GM12873 (cell line): ENCODE data around the gene ZNF280A.

Experiments used
- CTCF ChIP-seq: IDR thresholded peaks from 2 replicates; pipeline ENCODE4 v1.5.1; 2012; ENCODE audit warnings: low read depth, mild to moderate bottlenecking, moderate library complexity, low read length, control low read depth; ENCODE audit not compliant: insufficient read depth; ENCODE audit errors: missing control alignments

ZNF280A gene

GRCh38 chr22:22516992-22517391 is 3.1 kb downstream of the ZNF280A start:
- no peak for TF ChIP-seq CTCF

- no peak for TF ChIP-seq CTCF
Observed at GRCh38 chr22:22515890-22516289, 4.2 kb downstream of the ZNF280A start.

GRCh38 chr22:22513619-22514018 is 6.5 kb downstream of the ZNF280A start:
- no peak for TF ChIP-seq CTCF

- no peak for TF ChIP-seq CTCF
Observed at GRCh38 chr22:22512951-22513350, 7.1 kb downstream of the ZNF280A start.

GRCh38 chr22:22508274-22509176 is 11.5 kb downstream of the ZNF280A start, which contains the start of gene ZNF280B:
Gene ZNF280B, minus strand, starts transcription at chr22:22508742. Its CDS starts 19,344 bp downstream, at chr22:22489398.
- TF ChIP-seq CTCF = peak; percentile 65

GRCh38 chr22:22507743-22508273 is 12.3 kb downstream of the ZNF280A start:
- TF ChIP-seq CTCF = no peak

GRCh38 chr22:22506736-22507135 is 13.3 kb downstream of the ZNF280A start:
- no peak for TF ChIP-seq CTCF
